ENCODE results near the gene TBC1D4. TPM values are rescaled to one million over a fixed set of nuclear protein-coding genes. Genes with fewer than 3 reads are reported as not detected.

The TBC1D4 gene
- total RNA-seq, 1 donor from 2014 or later = 1.5 TPM

- no peak for DNase-seq
- Mint-ChIP-seq H3K4me3 (no peak overlapping the region), H3K27me3 (no peaks in the 10 kb centered on the region), H3K4me1 (no peaks in the 10 kb centered on the region), H3K9me3 (peaks cover 3% of the 10 kb centered on the region), H3K27ac (no peak overlapping the region), H3K36me3 (ENCODE audit: low read depth) (no peaks in the 10 kb centered on the region)
- intact Hi-C loops (cut with micrococcal nuclease) = no loop called here
- CTCF ChIA-PET = no interaction called here
- no peak for ATAC-seq (ENCODE audit: low read depth)
- POLR2A ChIA-PET = no interaction called here
- no peak for TF ChIP-seq CTCF (IDR thresholded peaks at IDR 0.05)
Observed at GRCh38 chr13:75393839-75394520, 88.0 kb downstream of the TBC1D4 start.

- H3K27ac Mint-ChIP-seq = no peak overlapping the region
- no peak overlapping the region for H3K4me3 Mint-ChIP-seq
- no peaks in the 10 kb centered on the region for H3K27me3 Mint-ChIP-seq
- no peak for TF ChIP-seq CTCF (IDR thresholded peaks at IDR 0.05)
- POLR2A ChIA-PET = no interaction called here
- H3K36me3 Mint-ChIP-seq (ENCODE audit: low read depth) = no peaks in the 10 kb centered on the region
- DNase-seq (no peak), ATAC-seq (ENCODE audit: low read depth) (no peak)
- intact Hi-C loops (cut with micrococcal nuclease) = no loop called here
- H3K9me3 Mint-ChIP-seq = no peaks in the 10 kb centered on the region
- H3K4me1 Mint-ChIP-seq = no peaks in the 10 kb centered on the region
- CTCF ChIA-PET = no interaction called here
Observed at GRCh38 chr13:75391432-75392100, 90.4 kb downstream of the TBC1D4 start.

GRCh38 chr13:75390229-75390628 lies 91.7 kb downstream of the TBC1D4 start:
- Mint-ChIP-seq H3K9me3 (no peaks in the 10 kb centered on the region), H3K4me3 (no peak overlapping the region), H3K27ac (no peak overlapping the region), H3K4me1 (no peaks in the 10 kb centered on the region), H3K27me3 (no peaks in the 10 kb centered on the region), H3K36me3 (ENCODE audit: low read depth) (no peaks in the 10 kb centered on the region)
- no peak for DNase-seq
- CTCF ChIA-PET = no interaction called here
- ATAC-seq (ENCODE audit: low read depth) = no peak
- intact Hi-C loops (cut with micrococcal nuclease) = no loop called here
- POLR2A ChIA-PET = no interaction called here
- no peak for TF ChIP-seq CTCF (IDR thresholded peaks at IDR 0.05)

- no peak for TF ChIP-seq CTCF (IDR thresholded peaks at IDR 0.05)
- Mint-ChIP-seq H3K36me3 (ENCODE audit: low read depth) (no peaks in the 10 kb centered on the region), H3K9me3 (no peaks in the 10 kb centered on the region), H3K4me1 (no peaks in the 10 kb centered on the region), H3K4me3 (no peak overlapping the region), H3K27ac (no peak overlapping the region), H3K27me3 (no peaks in the 10 kb centered on the region)
- intact Hi-C loops (cut with micrococcal nuclease) = no loop called here
- POLR2A ChIA-PET = no interaction called here
- CTCF ChIA-PET = interaction anchor here (0.5 kb wide), 1 partner anchor 1547 kb away, joined by 3 read pairs; no protein-coding TSS in a partner anchor
- DNase-seq (no peak), ATAC-seq (ENCODE audit: low read depth) (no peak)
Observed at GRCh38 chr13:75385708-75386083, 96.3 kb downstream of the TBC1D4 start.

GRCh38 chr13:75384879-75385707 lies 96.9 kb downstream of the TBC1D4 start:
- no peaks in the 10 kb centered on the region for H3K36me3 Mint-ChIP-seq (ENCODE audit: low read depth)
- no peak for TF ChIP-seq CTCF (IDR thresholded peaks at IDR 0.05)
- no peak overlapping the region for H3K4me3 Mint-ChIP-seq
- ChIA-PET CTCF (no interaction called here), POLR2A (no interaction called here)
- no peaks in the 10 kb centered on the region for H3K4me1 Mint-ChIP-seq
- DNase-seq (no peak), ATAC-seq (ENCODE audit: low read depth) (no peak)
- H3K27ac Mint-ChIP-seq = no peak overlapping the region
- intact Hi-C loops (cut with micrococcal nuclease) = no loop called here
- no peaks in the 10 kb centered on the region for H3K9me3 Mint-ChIP-seq
- no peaks in the 10 kb centered on the region for H3K27me3 Mint-ChIP-seq

All from activated B cell treated with CpG ODN at 0.5 μM for 24 hours (primary cell).